BE2C (cell line): ENCODE data around the gene MYH13.

Source experiments
- DNase-seq: peaks from one replicate; pipeline ENCODE4 v3.0.0-alpha.2; 2020
- H3K27me3 ChIP-seq: fragments of 250-450 bp; sonication (Bioruptor Pico); 2 replicates; pipeline ENCODE4 v1.5.1; 2020; ENCODE audit warnings: mild to moderate bottlenecking
- H3K36me3 ChIP-seq: fragments of 250-450 bp; sonication (Bioruptor Pico); 2 replicates; pipeline ENCODE4 v1.5.1; 2020; ENCODE audit warnings: mild to moderate bottlenecking
- H3K4me1 ChIP-seq: fragments of 250-450 bp; sonication (Bioruptor Pico); 2 replicates; pipeline ENCODE4 v1.5.1; 2020
- H3K4me3 ChIP-seq: 2 replicates; pipeline ENCODE4 v1.5.1; 2011; ENCODE audit warnings: low read depth, low read length
- H3K9me3 ChIP-seq: fragments of 250-450 bp; sonication (Bioruptor Pico); 2 replicates; pipeline ENCODE4 v1.5.1; 2020
- TF ChIP-seq, protein P1 (sequence below): IDR thresholded peaks from 2 replicates; pipeline ENCODE4 v1.5.1; 2012; ENCODE audit warnings: mild to moderate bottlenecking, low read depth, low read length

Gene MYH13

DNA sequence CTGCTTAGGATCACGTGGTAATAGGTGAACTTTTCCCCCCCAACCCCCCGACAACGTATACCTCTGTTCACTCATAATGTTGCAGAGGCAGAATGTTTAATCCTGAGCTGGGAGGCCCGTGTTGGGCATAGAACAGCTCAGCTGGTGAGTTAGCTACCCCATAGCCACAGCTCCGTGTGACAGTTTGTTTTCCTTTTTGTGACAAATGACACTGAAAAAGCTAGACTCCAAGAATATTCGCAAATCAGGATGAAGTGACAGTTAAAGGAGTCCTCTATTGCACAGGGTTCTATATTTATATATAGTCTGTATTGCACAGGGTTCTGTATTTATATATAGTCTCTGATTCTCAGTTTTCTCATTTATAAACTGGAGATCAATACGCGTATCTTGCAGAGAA lies 33.8 kb downstream of the MYH13 start:
- no peak overlapping the region for H3K4me3 ChIP-seq
- no peaks in the 10 kb centered on the region for H3K4me1 ChIP-seq
- no peaks in the 10 kb centered on the region for H3K36me3 ChIP-seq
- no peak for DNase-seq
- TF ChIP-seq, protein P1, sequence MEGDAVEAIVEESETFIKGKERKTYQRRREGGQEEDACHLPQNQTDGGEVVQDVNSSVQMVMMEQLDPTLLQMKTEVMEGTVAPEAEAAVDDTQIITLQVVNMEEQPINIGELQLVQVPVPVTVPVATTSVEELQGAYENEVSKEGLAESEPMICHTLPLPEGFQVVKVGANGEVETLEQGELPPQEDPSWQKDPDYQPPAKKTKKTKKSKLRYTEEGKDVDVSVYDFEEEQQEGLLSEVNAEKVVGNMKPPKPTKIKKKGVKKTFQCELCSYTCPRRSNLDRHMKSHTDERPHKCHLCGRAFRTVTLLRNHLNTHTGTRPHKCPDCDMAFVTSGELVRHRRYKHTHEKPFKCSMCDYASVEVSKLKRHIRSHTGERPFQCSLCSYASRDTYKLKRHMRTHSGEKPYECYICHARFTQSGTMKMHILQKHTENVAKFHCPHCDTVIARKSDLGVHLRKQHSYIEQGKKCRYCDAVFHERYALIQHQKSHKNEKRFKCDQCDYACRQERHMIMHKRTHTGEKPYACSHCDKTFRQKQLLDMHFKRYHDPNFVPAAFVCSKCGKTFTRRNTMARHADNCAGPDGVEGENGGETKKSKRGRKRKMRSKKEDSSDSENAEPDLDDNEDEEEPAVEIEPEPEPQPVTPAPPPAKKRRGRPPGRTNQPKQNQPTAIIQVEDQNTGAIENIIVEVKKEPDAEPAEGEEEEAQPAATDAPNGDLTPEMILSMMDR: no peak
- no peaks in the 10 kb centered on the region for H3K27me3 ChIP-seq
- H3K9me3 ChIP-seq: no peaks in the 10 kb centered on the region

DNA sequence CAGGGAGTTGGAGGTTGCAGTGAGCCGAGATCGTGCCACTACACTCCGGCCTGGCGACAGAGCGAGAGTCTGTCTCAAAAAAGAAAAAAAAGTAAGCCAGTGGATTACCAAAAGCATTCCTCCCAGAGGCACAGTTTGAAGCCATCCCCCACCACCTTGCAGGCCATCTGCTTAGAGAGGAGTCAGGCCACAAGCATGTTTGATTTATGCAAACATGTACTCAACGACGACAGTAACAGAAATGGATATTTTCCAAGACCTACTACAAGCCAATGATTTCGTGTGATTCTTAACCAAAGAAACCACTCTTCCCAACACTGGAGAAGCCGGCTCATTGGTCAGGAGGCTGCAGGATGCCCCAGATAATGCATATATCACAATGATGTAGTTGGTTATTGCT lies 34.8 kb downstream of the MYH13 start:
- DNase-seq: no peak
- Histone ChIP-seq H3K4me1 (no peaks in the 10 kb centered on the region), H3K27me3 (no peaks in the 10 kb centered on the region), H3K9me3 (no peaks in the 10 kb centered on the region), H3K36me3 (no peaks in the 10 kb centered on the region), H3K4me3 (no peak overlapping the region)
- TF ChIP-seq, protein P1: no peak

DNA sequence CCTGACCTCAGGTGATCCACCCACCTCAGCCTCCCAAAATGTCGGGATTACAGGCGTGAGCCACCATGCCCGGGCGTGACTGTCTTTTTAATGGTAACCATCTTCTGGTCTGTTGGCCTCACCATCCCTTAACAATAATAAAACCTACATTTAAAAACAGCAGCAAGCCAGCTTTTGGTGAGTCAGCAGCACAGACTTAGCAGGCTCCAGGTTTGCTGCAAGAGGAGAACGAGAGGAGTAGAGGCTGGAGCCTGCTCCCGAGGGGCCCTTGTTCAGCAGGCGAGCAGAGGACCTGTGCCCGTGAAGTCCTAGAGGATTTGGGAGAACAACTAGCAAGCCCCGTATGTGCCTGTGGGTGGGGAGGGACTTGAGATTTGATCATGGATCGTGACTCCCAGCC lies 35.7 kb downstream of the MYH13 start:
- TF ChIP-seq, protein P1: no peak
- Histone ChIP-seq H3K4me1 (no peaks in the 10 kb centered on the region), H3K9me3 (no peaks in the 10 kb centered on the region), H3K4me3 (no peak overlapping the region), H3K27me3 (no peaks in the 10 kb centered on the region), H3K36me3 (no peaks in the 10 kb centered on the region)
- DNase-seq: no peak

DNA sequence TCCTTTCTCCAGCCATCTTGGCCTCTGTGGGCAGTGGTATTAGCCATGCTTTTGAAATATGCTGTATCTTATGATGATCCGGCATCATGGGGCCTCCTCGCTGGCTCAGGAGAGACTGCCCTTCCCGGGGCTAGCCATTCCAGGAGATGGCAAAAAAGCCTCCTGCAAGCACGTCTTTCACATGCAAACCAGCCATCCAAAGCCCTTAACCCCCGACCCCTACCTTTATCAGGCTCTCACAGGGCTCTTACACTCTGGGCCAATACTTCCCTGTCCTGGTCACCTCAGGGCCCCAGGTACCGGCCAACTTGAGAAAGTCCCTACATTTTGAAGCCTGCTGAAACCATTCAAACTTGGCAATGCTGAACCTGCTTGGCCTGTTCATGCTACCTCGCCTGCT lies 36.4 kb downstream of the MYH13 start:
- Histone ChIP-seq H3K4me1 (no peaks in the 10 kb centered on the region), H3K9me3 (no peaks in the 10 kb centered on the region), H3K4me3 (no peak overlapping the region), H3K36me3 (no peaks in the 10 kb centered on the region), H3K27me3 (no peaks in the 10 kb centered on the region)
- no peak for DNase-seq
- TF ChIP-seq, protein P1: no peak

DNA sequence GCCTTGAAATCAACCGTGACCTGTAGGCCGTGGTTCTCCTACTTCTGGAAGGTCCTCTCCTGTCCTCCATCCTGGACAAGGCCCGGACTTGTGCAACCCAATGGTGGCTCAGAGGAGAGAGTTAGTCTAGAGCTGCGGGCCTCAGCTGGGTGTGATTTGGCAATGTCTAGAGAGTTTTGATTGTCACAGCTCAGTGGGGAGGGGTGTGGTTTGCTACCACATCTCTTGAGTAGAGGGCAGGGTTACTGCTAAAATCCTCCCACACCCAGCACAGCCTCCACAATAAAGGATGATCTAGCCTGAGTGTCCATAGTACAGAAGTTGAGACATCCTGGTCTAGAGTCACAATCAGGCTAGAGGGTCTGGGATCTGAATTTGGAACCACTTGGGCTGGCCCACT lies 40.3 kb downstream of the MYH13 start:
- no peaks in the 10 kb centered on the region for H3K9me3 ChIP-seq
- TF ChIP-seq, protein P1: no peak

DNA sequence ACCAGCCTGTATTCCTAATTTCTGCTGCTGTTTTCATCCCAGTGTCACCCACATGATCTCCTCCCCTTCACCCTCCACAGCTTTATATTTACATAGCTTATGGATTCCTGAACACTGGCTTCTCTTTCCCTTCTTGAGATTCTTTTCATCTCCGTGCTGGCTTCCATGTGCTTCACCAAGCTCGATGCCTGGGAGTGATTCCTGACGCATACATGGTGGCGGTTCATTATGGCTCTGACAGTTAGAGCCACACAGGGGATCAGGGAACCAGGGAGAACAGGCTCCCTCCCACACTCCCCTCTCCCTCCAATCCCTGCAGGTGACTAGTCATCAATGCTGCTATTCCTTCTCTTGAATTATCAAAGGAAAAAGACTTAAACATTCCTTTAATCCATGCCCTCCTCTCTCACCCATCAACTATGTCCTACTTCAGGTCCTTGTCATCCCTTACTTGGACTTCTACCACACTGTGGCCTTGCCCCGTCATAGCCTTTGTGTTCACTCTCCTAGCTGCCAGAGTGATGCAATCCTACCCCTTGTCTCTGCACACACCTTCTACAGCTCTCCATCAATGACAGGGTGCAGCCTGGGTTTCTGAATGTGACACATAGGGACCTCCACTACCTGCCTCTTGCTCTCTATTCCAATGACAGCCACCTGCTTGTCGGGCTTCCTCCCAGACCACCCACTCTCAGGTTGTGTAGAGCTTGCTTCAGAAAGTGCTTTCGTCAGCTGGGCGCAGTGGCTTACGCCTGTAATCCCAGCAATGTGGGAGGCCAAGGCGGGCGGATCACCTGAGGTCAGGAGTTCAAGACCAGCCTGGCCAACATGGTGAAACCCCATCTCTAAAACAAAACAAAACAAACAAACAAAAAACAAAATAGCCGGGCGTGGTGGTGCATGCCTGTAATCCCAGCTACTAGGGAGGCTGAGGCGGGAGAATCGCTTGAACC lies 43.6 kb downstream of the MYH13 start:
- Histone ChIP-seq H3K9me3 (no peaks in the 10 kb centered on the region), H3K27me3 (no peaks in the 10 kb centered on the region), H3K36me3 (no peaks in the 10 kb centered on the region), H3K4me1 (no peaks in the 10 kb centered on the region), H3K4me3 (no peak overlapping the region)
- TF ChIP-seq, protein P1: no peak
- DNase-seq: no peak

More for the DNA sequence above, 40.3 kb downstream of the MYH13 start:
- H3K4me1 ChIP-seq: no peaks in the 10 kb centered on the region
- no peaks in the 10 kb centered on the region for H3K36me3 ChIP-seq
- no peak overlapping the region for H3K4me3 ChIP-seq
- no peaks in the 10 kb centered on the region for H3K27me3 ChIP-seq
- DNase-seq: no peak
